Measurements from ENCODE around the gene CARHSP1.

The CARHSP1 gene

GRCh38 chr16:8888951-8889892 is 20.4 kb upstream of the CARHSP1 start:
- Histone ChIP-seq H3K9ac (ENCODE audit: insufficient read length) (no peak overlapping the region), H3K36me3 (ENCODE audit: insufficient read depth, low read length) (peaks cover 40% of the 10 kb centered on the region), H3K9me3 (ENCODE audit: low read depth, low read length) (no peaks in the 10 kb centered on the region), H3K4me3 (no peak overlapping the region), H3K27ac (no peak overlapping the region)
- TF ChIP-seq FOXP2 (optimal IDR thresholded peaks at IDR 0.05; ENCODE audit: control extremely low read depth, extremely low read length, insufficient read depth) (no peak), POLR2AphosphoS5 (IDR thresholded peaks at IDR 0.05; ENCODE audit: borderline replicate concordance, low read depth, low read length) (no peak), EZH2 (IDR thresholded peaks at IDR 0.05) (no peak)
- DNase-seq (ENCODE audit: low read depth, low spot score), result no peak

GRCh38 chr16:8887952-8888560 is 19.2 kb upstream of the CARHSP1 start:
- no peaks in the 10 kb centered on the region for H3K9me3 ChIP-seq (ENCODE audit: low read depth, low read length)
- DNase-seq (ENCODE audit: low read depth, low spot score), result no peak
- H3K36me3 ChIP-seq (ENCODE audit: insufficient read depth, low read length), result peaks cover 28% of the 10 kb centered on the region
- H3K4me3 ChIP-seq, result no peak overlapping the region
- H3K27ac ChIP-seq, result no peak overlapping the region
- H3K9ac ChIP-seq (ENCODE audit: insufficient read length), result no peak overlapping the region
- TF ChIP-seq POLR2AphosphoS5 (IDR thresholded peaks at IDR 0.05; ENCODE audit: borderline replicate concordance, low read depth, low read length) (no peak), FOXP2 (optimal IDR thresholded peaks at IDR 0.05; ENCODE audit: control extremely low read depth, extremely low read length, insufficient read depth) (no peak), EZH2 (IDR thresholded peaks at IDR 0.05) (no peak)

GRCh38 chr16:8887431-8887765 is 18.6 kb upstream of the CARHSP1 start:
- Histone ChIP-seq H3K36me3 (ENCODE audit: insufficient read depth, low read length) (peaks cover 23% of the 10 kb centered on the region), H3K27ac (no peak overlapping the region), H3K4me3 (no peak overlapping the region), H3K9me3 (ENCODE audit: low read depth, low read length) (no peaks in the 10 kb centered on the region), H3K9ac (ENCODE audit: insufficient read length) (no peak overlapping the region)
- TF ChIP-seq EZH2 (IDR thresholded peaks at IDR 0.05) (no peak), FOXP2 (optimal IDR thresholded peaks at IDR 0.05; ENCODE audit: control extremely low read depth, extremely low read length, insufficient read depth) (no peak), POLR2AphosphoS5 (IDR thresholded peaks at IDR 0.05; ENCODE audit: borderline replicate concordance, low read depth, low read length) (no peak)
- DNase-seq (ENCODE audit: low read depth, low spot score), result no peak

GRCh38 chr16:8886593-8887430 is 18.0 kb upstream of the CARHSP1 start:
- Histone ChIP-seq H3K4me3 (no peak overlapping the region), H3K9me3 (ENCODE audit: low read depth, low read length) (no peaks in the 10 kb centered on the region), H3K36me3 (ENCODE audit: insufficient read depth, low read length) (peaks cover 17% of the 10 kb centered on the region), H3K9ac (ENCODE audit: insufficient read length) (no peak overlapping the region), H3K27ac (no peak overlapping the region)
- no peak for DNase-seq (ENCODE audit: low read depth, low spot score)
- TF ChIP-seq FOXP2 (optimal IDR thresholded peaks at IDR 0.05; ENCODE audit: control extremely low read depth, extremely low read length, insufficient read depth), result no peak
- TF ChIP-seq EZH2 (IDR thresholded peaks at IDR 0.05), result no peak
- TF ChIP-seq POLR2AphosphoS5 (IDR thresholded peaks at IDR 0.05; ENCODE audit: borderline replicate concordance, low read depth, low read length), result no peak

GRCh38 chr16:8885674-8886592 is 17.1 kb upstream of the CARHSP1 start:
- H3K9ac ChIP-seq (ENCODE audit: insufficient read length), result no peak overlapping the region
- H3K4me3 ChIP-seq, result no peak overlapping the region
- no peak for DNase-seq (ENCODE audit: low read depth, low spot score)
- H3K27ac ChIP-seq, result no peak overlapping the region
- H3K36me3 ChIP-seq (ENCODE audit: insufficient read depth, low read length), result peaks cover 8% of the 10 kb centered on the region
- peak; percentile 8; the same call in 1 of the 2 replicates for TF ChIP-seq POLR2AphosphoS5 (IDR thresholded peaks at IDR 0.05; ENCODE audit: borderline replicate concordance, low read depth, low read length)
- no peak for TF ChIP-seq FOXP2 (optimal IDR thresholded peaks at IDR 0.05; ENCODE audit: control extremely low read depth, extremely low read length, insufficient read depth)
- no peaks in the 10 kb centered on the region for H3K9me3 ChIP-seq (ENCODE audit: low read depth, low read length)

GRCh38 chr16:8882725-8883377 is 14.0 kb upstream of the CARHSP1 start:
- TF ChIP-seq FOXP2 (optimal IDR thresholded peaks at IDR 0.05; ENCODE audit: control extremely low read depth, extremely low read length, insufficient read depth), result no peak
- TF ChIP-seq EZH2 (IDR thresholded peaks at IDR 0.05), result no peak
- TF ChIP-seq POLR2AphosphoS5 (IDR thresholded peaks at IDR 0.05; ENCODE audit: borderline replicate concordance, low read depth, low read length), result no peak
- H3K9ac ChIP-seq (ENCODE audit: insufficient read length), result no peak overlapping the region
- no peak for DNase-seq (ENCODE audit: low read depth, low spot score)
- H3K9me3 ChIP-seq (ENCODE audit: low read depth, low read length), result no peaks in the 10 kb centered on the region
- H3K36me3 ChIP-seq (ENCODE audit: insufficient read depth, low read length), result no peaks in the 10 kb centered on the region
- H3K4me3 ChIP-seq, result no peak overlapping the region
- H3K27ac ChIP-seq, result no peak overlapping the region

- DNase-seq (ENCODE audit: low read depth, low spot score), result no peak
- TF ChIP-seq POLR2AphosphoS5 (IDR thresholded peaks at IDR 0.05; ENCODE audit: borderline replicate concordance, low read depth, low read length), result no peak
- no peak for TF ChIP-seq FOXP2 (optimal IDR thresholded peaks at IDR 0.05; ENCODE audit: control extremely low read depth, extremely low read length, insufficient read depth)
- no peak for TF ChIP-seq EZH2 (IDR thresholded peaks at IDR 0.05)
Observed at GRCh38 chr16:8882041-8882617, 13.3 kb upstream of the CARHSP1 start, which contains the start of gene LITAFD. LITAFD (plus strand) TSS chr16:8882351; CDS start chr16:8884356, 2,005 bp downstream.

More at GRCh38 chr16:8882041-8882617, 13.3 kb upstream of the CARHSP1 start, which contains the start of gene LITAFD:
- Histone ChIP-seq H3K4me3 (no peak within 1 kb of the TSS), H3K36me3 (ENCODE audit: insufficient read depth, low read length) (no peaks in the 10 kb centered on the region), H3K9ac (ENCODE audit: insufficient read length) (no peak within 1 kb of the TSS), H3K9me3 (ENCODE audit: low read depth, low read length) (no peaks in the 10 kb centered on the region), H3K27ac (no peak within 1 kb of the TSS)

Measured in SK-N-MC (cell line).